GM12874 (cell line): ENCODE results near the gene PCSK5.

ENCODE experiments used
- TF ChIP-seq, protein P1 (sequence below): IDR thresholded peaks from 2 replicates; pipeline ENCODE4 v1.5.1; 2011; ENCODE audit warnings: low read depth, mild to moderate bottlenecking, control low read depth, low read length, moderate library complexity; ENCODE audit not compliant: insufficient read depth

Gene PCSK5

DNA sequence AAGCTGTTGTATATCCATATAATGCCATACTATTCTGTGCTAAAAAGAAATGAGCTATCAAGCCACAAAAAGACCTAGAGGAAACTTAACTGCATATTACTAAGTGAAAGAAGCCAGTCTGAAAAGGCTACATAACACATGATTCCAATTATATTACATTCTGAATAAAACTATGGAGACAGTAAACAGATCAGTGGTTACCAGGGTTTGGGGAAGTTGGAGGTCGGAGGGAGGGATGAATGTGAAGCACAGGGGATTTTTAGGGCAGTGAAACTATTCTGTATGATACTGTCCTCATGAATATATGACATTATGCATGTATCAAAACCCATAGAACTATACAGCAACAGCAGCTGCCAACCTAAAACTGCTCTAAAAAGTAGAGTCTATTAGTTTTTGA is 509.4 kb downstream of the PCSK5 start:
- TF ChIP-seq, protein P1, sequence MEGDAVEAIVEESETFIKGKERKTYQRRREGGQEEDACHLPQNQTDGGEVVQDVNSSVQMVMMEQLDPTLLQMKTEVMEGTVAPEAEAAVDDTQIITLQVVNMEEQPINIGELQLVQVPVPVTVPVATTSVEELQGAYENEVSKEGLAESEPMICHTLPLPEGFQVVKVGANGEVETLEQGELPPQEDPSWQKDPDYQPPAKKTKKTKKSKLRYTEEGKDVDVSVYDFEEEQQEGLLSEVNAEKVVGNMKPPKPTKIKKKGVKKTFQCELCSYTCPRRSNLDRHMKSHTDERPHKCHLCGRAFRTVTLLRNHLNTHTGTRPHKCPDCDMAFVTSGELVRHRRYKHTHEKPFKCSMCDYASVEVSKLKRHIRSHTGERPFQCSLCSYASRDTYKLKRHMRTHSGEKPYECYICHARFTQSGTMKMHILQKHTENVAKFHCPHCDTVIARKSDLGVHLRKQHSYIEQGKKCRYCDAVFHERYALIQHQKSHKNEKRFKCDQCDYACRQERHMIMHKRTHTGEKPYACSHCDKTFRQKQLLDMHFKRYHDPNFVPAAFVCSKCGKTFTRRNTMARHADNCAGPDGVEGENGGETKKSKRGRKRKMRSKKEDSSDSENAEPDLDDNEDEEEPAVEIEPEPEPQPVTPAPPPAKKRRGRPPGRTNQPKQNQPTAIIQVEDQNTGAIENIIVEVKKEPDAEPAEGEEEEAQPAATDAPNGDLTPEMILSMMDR, result no peak

DNA sequence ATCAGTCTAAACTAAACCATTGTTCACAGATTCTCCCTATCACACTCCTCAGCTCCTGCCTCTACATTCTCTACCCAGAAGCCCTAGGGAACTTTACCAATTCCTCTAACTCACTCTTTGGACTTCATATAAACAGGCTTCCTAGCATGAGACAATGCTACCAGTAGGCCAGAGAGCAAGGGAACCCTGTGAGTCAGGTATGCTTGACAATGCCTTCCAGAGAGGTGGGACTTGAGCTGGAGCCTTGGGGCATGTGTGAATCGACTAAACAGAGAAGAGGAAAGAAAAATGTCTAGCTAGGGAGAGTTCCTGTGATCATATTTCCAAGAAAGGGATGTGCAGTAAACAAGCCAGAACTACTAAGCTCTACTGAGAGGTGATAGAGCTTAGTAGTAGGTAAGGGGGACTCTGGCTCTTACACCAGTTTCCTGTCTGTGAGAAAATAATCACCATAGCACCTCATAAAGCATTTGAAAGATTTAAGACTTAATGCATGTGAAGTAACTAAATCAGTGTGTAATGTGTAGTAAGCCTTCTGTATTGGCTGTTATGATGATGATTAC is 510.1 kb downstream of the PCSK5 start:
- TF ChIP-seq, protein P1, result no peak

DNA sequence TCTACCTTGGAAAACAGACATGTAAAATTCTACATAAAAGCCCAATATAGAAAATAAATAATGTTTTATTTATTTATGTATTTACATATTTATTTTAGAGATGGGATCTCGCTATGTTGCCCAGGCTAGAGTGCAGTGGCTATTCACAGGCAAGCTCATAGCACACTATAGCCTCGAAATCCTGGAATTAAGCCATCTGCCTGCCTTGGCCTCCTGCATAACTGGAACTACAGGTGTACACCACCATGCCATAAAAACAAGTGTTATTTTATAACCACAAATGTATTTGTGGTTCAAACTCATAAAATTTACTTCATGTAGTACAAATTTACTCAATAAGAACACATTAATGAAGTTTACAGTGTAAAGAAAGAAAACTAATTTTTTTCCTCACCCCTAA is 510.7 kb downstream of the PCSK5 start:
- TF ChIP-seq, protein P1, result no peak

DNA sequence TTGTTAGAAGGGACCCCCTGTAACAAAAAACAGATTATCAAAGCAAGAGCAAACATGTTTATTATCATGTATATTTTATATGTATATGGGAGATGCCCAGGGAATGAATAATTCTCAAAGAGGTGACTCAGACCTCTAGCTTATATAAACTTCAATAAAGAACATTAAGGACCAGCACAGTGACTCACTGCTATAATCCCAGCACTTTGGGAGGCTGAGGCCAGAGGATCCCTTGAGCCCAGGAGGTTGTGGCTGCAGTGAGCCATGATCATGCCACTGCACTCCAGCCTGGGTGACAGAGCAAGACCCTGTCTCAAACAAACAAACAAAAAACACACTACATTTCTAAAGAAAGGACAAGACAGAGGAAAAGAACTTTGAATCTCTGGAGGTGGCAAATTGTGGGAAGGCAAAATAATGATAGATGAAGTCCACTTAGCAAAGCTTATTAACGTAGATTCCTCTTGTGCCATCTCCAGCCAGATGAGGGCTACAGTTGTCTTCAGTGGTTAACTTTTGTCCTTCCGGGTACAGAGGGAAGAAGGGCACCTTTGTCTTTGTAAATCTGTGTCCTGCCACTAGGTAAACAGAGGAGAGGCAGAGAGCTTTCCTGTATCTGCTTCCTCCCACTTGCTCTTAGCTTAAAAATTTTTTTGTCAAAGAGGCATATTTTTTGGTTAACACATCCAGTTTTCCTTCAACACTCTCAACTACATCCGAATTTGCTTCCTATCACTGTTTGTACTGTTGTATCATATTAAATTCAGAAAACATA is 511.3 kb downstream of the PCSK5 start:
- TF ChIP-seq, protein P1, result no peak

DNA sequence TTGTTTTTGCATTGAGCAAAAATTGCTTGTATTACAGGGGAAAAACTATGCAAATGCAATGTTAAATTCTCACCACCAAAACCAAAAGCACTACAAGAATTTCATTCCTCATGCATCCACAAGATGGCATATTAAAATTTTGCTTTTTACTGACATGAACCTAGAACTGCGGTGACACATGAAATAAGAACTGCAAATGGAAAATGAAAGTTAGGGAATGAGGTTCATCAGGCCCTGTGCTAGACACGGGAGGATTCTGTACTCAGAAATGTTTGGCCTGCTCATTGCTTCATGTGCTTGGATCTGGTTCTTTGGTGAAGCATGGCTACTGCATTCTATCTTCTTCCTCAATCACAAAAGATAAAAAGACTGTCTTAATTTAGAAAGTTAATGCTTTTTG is 512.9 kb downstream of the PCSK5 start:
- TF ChIP-seq, protein P1, result 0 out of 2 replicates have a peak, but pooled peaks have one; percentile 19

DNA sequence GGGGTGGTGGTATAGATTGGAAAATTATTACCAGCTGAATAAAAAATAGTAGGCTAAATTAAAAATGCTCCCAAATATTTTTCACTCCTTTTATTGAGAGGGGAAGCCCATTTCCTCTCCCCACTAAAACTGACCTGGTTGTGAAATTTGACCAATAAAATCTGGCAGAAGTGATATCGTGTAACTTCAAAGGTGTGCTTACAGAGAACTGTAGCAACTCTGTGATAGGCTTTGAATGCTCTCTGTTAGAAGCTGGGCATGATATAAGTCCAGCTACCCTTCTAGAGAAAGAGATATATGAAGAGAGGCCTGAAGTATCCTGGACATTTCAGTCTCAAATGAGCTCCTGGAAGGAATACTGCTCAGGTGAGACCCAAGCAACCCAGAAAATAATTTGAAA is 513.9 kb downstream of the PCSK5 start:
- TF ChIP-seq, protein P1, result no peak

DNA sequence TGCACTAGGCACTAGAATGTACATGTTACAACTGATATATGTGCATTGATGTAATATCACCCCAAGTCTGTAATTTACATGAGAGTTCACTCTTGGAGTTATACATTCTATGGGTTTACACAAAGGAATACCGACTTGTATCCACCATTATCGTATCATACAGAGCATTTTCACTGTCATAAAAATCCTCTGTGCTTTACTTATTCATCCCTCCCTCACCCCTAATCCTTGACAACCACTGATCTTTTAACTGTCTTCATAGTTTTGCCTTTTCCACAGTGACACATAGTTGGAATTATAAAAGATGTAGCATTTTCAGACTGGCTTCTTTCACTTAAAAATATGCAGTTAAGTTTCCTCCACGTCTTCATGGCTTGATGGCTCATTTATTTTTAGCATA is 514.9 kb downstream of the PCSK5 start:
- TF ChIP-seq, protein P1, result no peak
